Type B pancreatic cell (in vitro differentiated cells): Measurements from ENCODE around the gene COL4A2. TPM values are rescaled to one million over a fixed set of nuclear protein-coding genes. Genes with fewer than 3 reads are reported as not detected.

Experiments used
- DNase-seq: peaks from one replicate; pipeline ENCODE4 v3.0.0; 2021; ENCODE audit warnings: mixed read lengths; ENCODE audit not compliant: unreplicated experiment; ENCODE audit errors: extremely low spot score
- H3K27ac Mint-ChIP-seq: 2 replicates; pipeline ENCODE4 v1.8.0; 2021; ENCODE audit warnings: mild to moderate bottlenecking, mixed read lengths
- H3K27me3 Mint-ChIP-seq: 2 replicates; pipeline ENCODE4 v1.8.0; 2021; ENCODE audit warnings: mixed read lengths
- H3K36me3 Mint-ChIP-seq: 2 replicates; pipeline ENCODE4 v1.8.0; 2021; ENCODE audit warnings: mixed read lengths
- H3K4me1 Mint-ChIP-seq: one replicate; pipeline ENCODE4 v1.8.0; 2021; ENCODE audit warnings: mixed read lengths; ENCODE audit not compliant: unreplicated experiment
- H3K4me3 Mint-ChIP-seq: 2 replicates; pipeline ENCODE4 v1.8.0; 2021; ENCODE audit warnings: mild to moderate bottlenecking, mixed read lengths
- H3K9me3 Mint-ChIP-seq: 2 replicates; pipeline ENCODE4 v1.8.0; 2021; ENCODE audit warnings: mixed read lengths
- total RNA-seq: library from RNA; stranded (reverse); gene quantifications from 2 replicates; pipeline ENCODE4 v1.2.1, GENCODE V29; 2021; ENCODE audit warnings: low replicate concordance
- TF ChIP-seq, protein P1 (sequence below): fragments of 200-600 bp; sonication (generic); conservative IDR thresholded peaks from 2 replicates; pipeline ENCODE4 v1.5.0; 2021; ENCODE audit warnings: antibody characterized with exemption, mild to moderate bottlenecking

The COL4A2 gene
- total RNA-seq, 1 donor from 2014 or later, result 145 TPM

DNA sequence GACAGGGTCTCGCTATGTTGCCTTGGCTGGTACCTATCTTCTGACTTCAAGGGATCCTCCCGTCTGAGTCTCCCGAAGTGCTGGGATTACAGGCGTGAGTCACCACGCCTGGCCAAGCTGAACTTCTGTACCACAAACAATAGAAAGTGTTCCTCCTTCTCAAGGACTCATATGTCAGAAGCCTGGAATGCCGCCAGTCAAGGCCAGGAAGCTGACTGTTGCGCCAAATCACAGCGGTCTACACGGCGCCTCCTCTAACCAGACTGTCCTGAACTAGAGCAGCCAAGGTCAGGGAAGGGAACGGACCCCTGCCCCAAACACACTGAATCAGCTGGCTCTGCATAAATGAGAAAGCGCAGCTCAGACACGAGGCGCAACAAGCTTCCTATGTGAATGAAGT is 239.8 kb downstream of the COL4A2 start:
- peak overlapping the region; percentile 46 for H3K27ac Mint-ChIP-seq
- no peak overlapping the region for H3K4me3 Mint-ChIP-seq
- H3K27me3 Mint-ChIP-seq, result no peaks in the 10 kb centered on the region
- no peaks in the 10 kb centered on the region for H3K36me3 Mint-ChIP-seq
- no peaks in the 10 kb centered on the region for H3K9me3 Mint-ChIP-seq
- no peak for DNase-seq
- H3K4me1 Mint-ChIP-seq, result peaks cover 25% of the 10 kb centered on the region
- TF ChIP-seq, protein P1, sequence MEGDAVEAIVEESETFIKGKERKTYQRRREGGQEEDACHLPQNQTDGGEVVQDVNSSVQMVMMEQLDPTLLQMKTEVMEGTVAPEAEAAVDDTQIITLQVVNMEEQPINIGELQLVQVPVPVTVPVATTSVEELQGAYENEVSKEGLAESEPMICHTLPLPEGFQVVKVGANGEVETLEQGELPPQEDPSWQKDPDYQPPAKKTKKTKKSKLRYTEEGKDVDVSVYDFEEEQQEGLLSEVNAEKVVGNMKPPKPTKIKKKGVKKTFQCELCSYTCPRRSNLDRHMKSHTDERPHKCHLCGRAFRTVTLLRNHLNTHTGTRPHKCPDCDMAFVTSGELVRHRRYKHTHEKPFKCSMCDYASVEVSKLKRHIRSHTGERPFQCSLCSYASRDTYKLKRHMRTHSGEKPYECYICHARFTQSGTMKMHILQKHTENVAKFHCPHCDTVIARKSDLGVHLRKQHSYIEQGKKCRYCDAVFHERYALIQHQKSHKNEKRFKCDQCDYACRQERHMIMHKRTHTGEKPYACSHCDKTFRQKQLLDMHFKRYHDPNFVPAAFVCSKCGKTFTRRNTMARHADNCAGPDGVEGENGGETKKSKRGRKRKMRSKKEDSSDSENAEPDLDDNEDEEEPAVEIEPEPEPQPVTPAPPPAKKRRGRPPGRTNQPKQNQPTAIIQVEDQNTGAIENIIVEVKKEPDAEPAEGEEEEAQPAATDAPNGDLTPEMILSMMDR, result no peak

DNA sequence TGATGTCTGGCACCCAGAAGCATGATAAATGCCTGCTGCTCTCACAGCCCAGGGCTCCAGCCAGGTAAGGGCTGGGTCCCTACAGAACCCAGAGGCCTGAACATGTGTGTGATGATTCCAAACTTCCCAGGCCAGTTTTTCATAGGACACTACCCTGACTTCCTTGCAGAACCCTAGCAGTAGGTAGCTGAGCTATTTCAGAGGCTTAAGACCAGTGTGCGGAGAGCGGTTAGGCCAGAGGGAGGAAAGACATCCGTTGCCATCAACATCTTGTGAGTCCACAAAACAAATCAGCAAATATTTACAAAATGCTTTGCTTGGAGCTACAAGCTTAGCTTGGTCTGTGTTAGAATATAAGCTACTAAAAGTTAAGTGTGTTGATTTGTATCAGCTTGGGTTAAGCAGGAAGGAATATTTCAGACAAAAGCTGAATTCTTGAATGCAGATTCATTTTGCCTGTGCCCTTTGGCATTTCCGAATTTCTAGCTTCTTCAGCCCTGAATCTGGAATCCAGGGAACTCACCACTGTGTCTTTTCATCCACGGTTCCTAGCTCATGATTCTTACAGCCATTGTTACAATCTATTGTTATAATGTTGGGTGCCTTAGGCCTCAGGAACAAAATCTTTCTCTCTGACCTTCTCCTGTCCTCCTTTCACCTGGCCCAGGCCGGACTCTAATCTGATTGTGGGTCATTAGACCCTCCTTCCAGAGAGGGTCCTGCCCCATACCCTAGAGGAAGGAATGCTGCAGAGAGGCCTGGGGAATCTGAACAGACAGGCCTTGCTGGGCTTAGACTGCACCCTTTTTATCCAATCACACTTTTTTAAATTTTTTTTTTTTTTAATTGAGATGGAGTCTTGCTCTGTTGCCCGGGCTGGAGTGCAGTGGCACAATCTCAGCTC is 242.1 kb downstream of the COL4A2 start:
- no peak overlapping the region for H3K27ac Mint-ChIP-seq

DNA sequence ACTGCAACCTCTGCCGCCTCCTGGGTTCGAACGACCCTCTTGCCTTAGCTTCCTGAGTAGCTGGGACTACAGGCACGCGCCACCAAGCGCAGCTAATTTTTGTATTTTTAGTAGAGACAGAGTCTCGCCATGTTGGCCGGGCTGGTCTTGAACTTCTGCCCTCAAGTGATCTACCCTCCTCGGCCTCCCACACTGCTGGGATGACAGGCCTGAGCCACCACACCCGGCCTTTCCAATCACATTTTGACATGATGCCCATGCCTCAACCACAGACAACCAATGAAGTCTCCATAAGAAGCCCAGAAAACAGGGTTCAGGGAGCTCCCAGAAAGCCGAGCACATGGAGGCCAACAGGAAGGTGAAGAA is 242.7 kb downstream of the COL4A2 start:
- Mint-ChIP-seq H3K4me3 (no peak overlapping the region), H3K4me1 (peaks cover 20% of the 10 kb centered on the region), H3K27ac (peak overlapping the region; percentile 61), H3K36me3 (no peaks in the 10 kb centered on the region), H3K9me3 (no peaks in the 10 kb centered on the region), H3K27me3 (no peaks in the 10 kb centered on the region)
- TF ChIP-seq, protein P1, result no peak
- no peak for DNase-seq

More for the DNA sequence above, 242.1 kb downstream of the COL4A2 start:
- Mint-ChIP-seq H3K4me3 (no peak overlapping the region), H3K4me1 (peaks cover 20% of the 10 kb centered on the region), H3K27me3 (no peaks in the 10 kb centered on the region), H3K36me3 (no peaks in the 10 kb centered on the region), H3K9me3 (no peaks in the 10 kb centered on the region)
- TF ChIP-seq, protein P1, result no peak
- DNase-seq, result no peak

DNA sequence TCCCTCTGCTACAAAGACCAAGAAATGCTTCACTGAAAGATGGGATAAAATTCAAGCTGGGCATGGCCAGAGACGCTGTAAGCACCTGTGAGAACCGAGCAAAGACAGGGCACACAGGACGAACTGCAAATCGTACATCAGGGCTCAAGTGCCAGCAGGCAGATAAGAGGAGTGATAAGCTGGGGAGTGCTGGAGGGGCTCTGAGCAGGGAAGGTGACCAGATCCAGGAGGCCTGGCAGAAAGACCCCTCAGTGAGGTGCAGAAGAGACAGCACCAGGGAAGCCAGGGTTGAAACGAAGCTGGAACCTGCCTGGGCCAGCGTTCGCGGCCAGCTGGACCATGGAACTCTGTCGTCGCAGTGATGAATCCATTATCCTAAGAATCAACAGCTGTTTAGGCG is 244.2 kb downstream of the COL4A2 start:
- Mint-ChIP-seq H3K4me3 (no peak overlapping the region), H3K36me3 (no peaks in the 10 kb centered on the region), H3K4me1 (peaks cover 28% of the 10 kb centered on the region), H3K27ac (no peak overlapping the region), H3K27me3 (no peaks in the 10 kb centered on the region), H3K9me3 (no peaks in the 10 kb centered on the region)
- TF ChIP-seq, protein P1, result no peak
- no peak for DNase-seq

DNA sequence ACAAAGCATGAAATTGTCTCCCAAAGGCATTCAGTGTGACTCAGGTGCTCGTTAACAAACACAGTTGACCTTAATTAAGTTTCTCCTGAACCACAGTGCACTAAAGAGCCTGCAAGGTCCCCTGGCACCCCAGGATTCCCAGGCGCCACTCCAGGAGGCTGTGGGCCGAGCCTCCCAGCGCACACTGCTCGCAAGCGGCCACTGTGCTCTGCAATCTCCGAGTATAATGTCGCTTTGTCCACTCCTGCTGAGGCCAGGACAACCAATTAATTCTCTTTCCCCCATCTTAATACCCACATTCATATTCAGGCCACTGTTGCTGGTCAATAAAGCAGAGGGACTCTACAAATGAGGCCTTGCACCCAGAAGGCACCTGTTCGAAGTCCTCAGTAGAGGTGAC is 245.7 kb downstream of the COL4A2 start:
- TF ChIP-seq, protein P1, result no peak
- no peaks in the 10 kb centered on the region for H3K36me3 Mint-ChIP-seq
- H3K27ac Mint-ChIP-seq, result no peak overlapping the region
- DNase-seq, result no peak
- no peaks in the 10 kb centered on the region for H3K27me3 Mint-ChIP-seq
- H3K9me3 Mint-ChIP-seq, result no peaks in the 10 kb centered on the region
- no peak overlapping the region for H3K4me3 Mint-ChIP-seq
- H3K4me1 Mint-ChIP-seq, result peaks cover 23% of the 10 kb centered on the region
